Coronary artery (tissue), 2 donors: ENCODE measurements around the gene COL26A1.

Source experiments
- DNase-seq: peaks from one replicate; pipeline ENCODE4 v3.0.0-alpha.2; 2017; ENCODE audit warnings: low spot score
- H3K27ac ChIP-seq, 2 donors: fragments of 200-600 bp; sonication (generic); one replicate each; pipeline ENCODE4 v1.5.1; 2016 to 2019
- H3K4me3 ChIP-seq: fragments of 200-600 bp; sonication (generic); 2 replicates; pipeline ENCODE4 v1.5.1; 2016; ENCODE audit warnings: mild to moderate bottlenecking, moderate library complexity
- CTCF ChIP-seq: fragments of 200-600 bp; sonication (generic); IDR thresholded peaks from one replicate; pipeline ENCODE4 v1.5.1; 2019; ENCODE audit warnings: antibody characterized with exemption

COL26A1 gene

GRCh38 chr7:101442426-101443070, 79.9 kb downstream of the COL26A1 start:
- TF ChIP-seq CTCF: no peak

GRCh38 chr7:101450064-101450463, 87.4 kb downstream of the COL26A1 start:
- DNase-seq: no peak
- no peak overlapping the region for H3K4me3 ChIP-seq
- H3K27ac ChIP-seq: no peak overlapping the region
- no peak for TF ChIP-seq CTCF

More at GRCh38 chr7:101442426-101443070, 79.9 kb downstream of the COL26A1 start:
- DNase-seq: no peak
- Histone ChIP-seq H3K27ac (no peak overlapping the region), H3K4me3 (no peak overlapping the region)

GRCh38 chr7:101453617-101454016, 90.9 kb downstream of the COL26A1 start:
- no peak for DNase-seq
- Histone ChIP-seq H3K27ac (no peak overlapping the region), H3K4me3 (no peak overlapping the region)
- no peak for TF ChIP-seq CTCF

GRCh38 chr7:101457001-101457750, 94.5 kb downstream of the COL26A1 start:
- no peak for DNase-seq
- no peak for TF ChIP-seq CTCF
- Histone ChIP-seq H3K4me3 (no peak overlapping the region), H3K27ac (no peak overlapping the region)

GRCh38 chr7:101465131-101465530, 102.5 kb downstream of the COL26A1 start:
- Histone ChIP-seq H3K27ac (no peak overlapping the region), H3K4me3 (no peak overlapping the region)
- TF ChIP-seq CTCF: no peak
- DNase-seq: no peak

- H3K27ac ChIP-seq: no peak overlapping the region
- no peak for TF ChIP-seq CTCF
- DNase-seq: no peak
- no peak overlapping the region for H3K4me3 ChIP-seq
These were observed 103.0 kb downstream of the COL26A1 start for GRCh38 chr7:101465576-101466196.

- Histone ChIP-seq H3K27ac (no peak overlapping the region), H3K4me3 (no peak overlapping the region)
- TF ChIP-seq CTCF: no peak
- DNase-seq: no peak
These were observed 104.2 kb downstream of the COL26A1 start for GRCh38 chr7:101466871-101467270.
